T-helper 2 cell treated with Interferon-gamma antibody and Interleukin-4, amounts not matched to agents 5 μg/mL and 100 μg/mL, for 36 hours (primary cell): ENCODE data around the gene ZNF296.

Experiments
- DNase-seq: peaks from one replicate; pipeline ENCODE4 v3.0.0; 2021; ENCODE audit warnings: low spot score
- H3K27ac Mint-ChIP-seq: one replicate; pipeline ENCODE4 v1.8.0; 2021; ENCODE audit warnings: mild to moderate bottlenecking, mixed read lengths
- H3K27me3 Mint-ChIP-seq: one replicate; pipeline ENCODE4 v1.8.0; 2021; ENCODE audit warnings: low read depth, mixed read lengths
- H3K36me3 Mint-ChIP-seq: one replicate; pipeline ENCODE4 v1.8.0; 2021; ENCODE audit warnings: low read depth, mixed read lengths
- H3K4me1 Mint-ChIP-seq: one replicate; pipeline ENCODE4 v1.8.0; 2021; ENCODE audit warnings: low read depth, mixed read lengths
- H3K4me3 Mint-ChIP-seq: one replicate; pipeline ENCODE4 v1.8.0; 2022; ENCODE audit warnings: mild to moderate bottlenecking, moderate library complexity, mixed read lengths
- H3K9me3 Mint-ChIP-seq: one replicate; pipeline ENCODE4 v1.8.0; 2021; ENCODE audit warnings: mixed read lengths

ZNF296 gene

GRCh38 chr19:45021971-45022370 lies 54.3 kb downstream of the ZNF296 start:
- Mint-ChIP-seq H3K4me3 (no peak overlapping the region), H3K36me3 (peaks cover 13% of the 10 kb centered on the region), H3K4me1 (no peaks in the 10 kb centered on the region), H3K27ac (no peak overlapping the region), H3K27me3 (no peaks in the 10 kb centered on the region), H3K9me3 (no peaks in the 10 kb centered on the region)
- no peak for DNase-seq
